H4 (cell line): Measurements from ENCODE around the gene GPAM. TPM values are rescaled to one million over a fixed set of nuclear protein-coding genes. Genes with fewer than 3 reads are reported as not detected.

ENCODE experiments used
- DNase-seq: peaks from one replicate; pipeline ENCODE4 v3.0.0-alpha.2; 2015; ENCODE audit warnings: low spot score
- total RNA-seq: library from RNA; depleted of rRNA; stranded (reverse); fragments of >200 nt; shearing (Covaris generic); gene quantifications from 2 replicates; pipeline ENCODE4 v1.2.3, GENCODE V29; 2014

Gene GPAM
- total RNA-seq, 1 experiment from 2014 or later: 5.7 TPM

GRCh38 chr10:112182784-112183328 lies 709 bp downstream of the GPAM start:
- no peak for DNase-seq

GRCh38 chr10:112177247-112177646 lies 6.3 kb downstream of the GPAM start:
- DNase-seq: no peak

DNA sequence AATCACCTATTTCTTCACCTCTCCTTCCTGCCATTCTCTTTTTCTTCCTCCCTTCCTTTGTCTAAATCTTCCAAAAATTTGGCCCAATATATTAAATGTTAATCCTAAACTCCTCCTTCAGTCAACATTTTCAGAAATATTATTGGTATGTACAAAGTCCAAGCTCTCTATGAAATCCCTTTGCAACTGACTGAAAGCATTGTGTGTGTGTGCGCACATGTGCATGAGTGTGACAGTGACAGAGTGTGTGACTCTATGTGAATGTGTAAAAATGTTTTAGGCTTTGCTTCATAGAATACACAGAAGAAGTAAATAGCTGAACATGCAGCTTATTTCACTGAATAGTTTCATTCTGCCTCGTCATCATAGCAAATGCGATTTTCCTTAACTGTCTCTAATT lies 7.0 kb downstream of the GPAM start:
- no peak for DNase-seq

DNA sequence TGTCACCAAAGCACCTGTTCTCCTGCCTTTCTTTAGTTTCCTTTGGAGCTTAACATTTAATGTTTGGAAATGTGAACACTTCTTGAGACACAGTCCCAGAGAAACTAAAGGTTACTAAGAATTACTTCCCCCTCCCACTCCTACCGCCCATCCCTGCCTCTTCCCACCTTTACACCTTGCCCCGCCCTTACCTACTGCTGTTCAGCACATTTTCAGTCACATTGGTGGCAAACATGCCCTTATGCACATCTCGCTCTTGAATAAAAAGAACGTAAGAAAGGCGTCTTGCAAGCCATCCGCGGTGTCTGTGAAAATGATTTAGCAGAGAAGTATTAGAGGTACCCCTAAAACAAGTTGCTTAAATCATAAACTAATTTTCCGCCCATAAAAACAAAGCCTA lies 8.2 kb downstream of the GPAM start:
- no peak for DNase-seq

DNA sequence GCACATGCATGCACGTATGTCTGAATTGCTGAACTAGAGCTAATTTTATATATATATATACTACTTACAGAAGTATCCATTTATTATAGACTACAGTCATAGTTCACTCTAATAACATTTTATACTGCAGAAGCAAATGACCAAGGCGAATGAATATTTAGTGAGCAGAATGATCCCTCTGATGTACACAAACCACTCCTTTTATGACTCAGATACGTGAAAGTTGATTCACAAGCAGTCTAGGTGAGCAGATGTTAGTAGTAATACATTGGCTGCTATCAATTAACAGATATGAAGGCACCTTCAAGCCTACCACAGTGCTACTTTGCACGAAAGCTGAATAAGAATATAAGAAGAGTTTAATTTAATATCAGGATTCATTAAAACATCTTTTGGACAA lies 10.4 kb downstream of the GPAM start:
- DNase-seq: no peak

GRCh38 chr10:112168733-112169132 lies 14.8 kb downstream of the GPAM start:
- DNase-seq: no peak

DNA sequence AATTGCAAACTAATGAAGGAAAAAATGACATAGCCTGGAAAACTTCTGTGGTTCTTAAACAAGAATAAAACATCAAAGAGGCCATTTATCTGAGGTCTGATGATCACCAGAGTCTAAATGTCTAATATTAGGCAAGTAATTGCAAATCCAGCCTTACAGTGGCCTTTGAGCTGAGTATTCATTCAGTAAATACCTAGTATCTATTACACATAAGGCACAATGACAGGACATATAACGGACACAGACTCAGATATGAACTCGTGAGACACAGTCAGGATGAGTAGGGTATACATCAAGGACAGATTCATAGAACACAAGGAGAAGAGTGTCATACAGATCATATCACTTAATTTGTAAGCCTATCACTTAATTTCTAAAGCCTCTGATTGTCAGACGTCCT lies 16.8 kb downstream of the GPAM start:
- no peak for DNase-seq

GRCh38 chr10:112161757-112162518 lies 21.6 kb downstream of the GPAM start:
- no peak for DNase-seq

DNA sequence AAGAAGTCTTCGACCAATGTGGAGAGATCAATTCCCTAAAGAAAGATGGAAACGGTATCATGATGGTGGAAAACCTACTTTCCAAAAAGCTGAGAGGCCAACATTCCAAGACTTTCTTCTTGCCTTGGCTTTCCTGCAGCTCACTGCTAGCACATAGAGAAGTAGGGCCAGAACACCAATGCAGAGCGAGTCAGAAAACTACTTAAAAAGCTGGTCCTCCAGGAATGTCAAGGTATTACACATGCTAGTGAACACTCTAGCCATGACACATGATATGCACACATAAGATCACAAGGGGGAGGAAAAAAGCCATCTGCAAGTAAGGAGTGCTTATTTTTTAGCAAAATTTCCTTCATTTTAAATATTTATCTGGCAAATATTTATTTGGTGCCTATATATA lies 22.7 kb downstream of the GPAM start:
- no peak for DNase-seq

GRCh38 chr10:112159469-112159868 lies 24.1 kb downstream of the GPAM start:
- no peak for DNase-seq

DNA sequence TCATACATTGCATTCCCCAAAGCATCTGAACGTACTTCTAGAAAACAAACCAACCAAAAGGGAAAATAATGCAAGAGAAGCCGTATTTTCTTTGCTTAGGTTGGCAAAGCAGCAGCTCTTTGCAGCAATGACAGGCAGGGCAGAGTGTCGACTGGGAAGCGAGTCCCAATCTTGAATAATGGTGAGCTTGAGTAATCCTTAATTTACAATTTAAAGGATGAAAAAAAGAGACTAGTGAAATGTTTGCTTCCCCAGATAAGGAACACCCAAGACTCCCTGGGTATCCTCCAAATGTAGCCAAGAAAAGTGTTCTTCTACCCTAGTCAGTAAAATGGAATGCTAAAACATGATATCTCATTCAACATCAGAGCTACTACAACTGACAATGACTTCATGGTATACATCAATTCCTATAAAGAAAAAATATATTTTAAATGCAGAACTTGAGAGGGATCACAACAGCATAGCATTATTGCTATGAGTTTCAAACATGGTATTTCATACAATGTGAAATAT lies 32.0 kb downstream of the GPAM start:
- no peak for DNase-seq

GRCh38 chr10:112148331-112148730 lies 35.2 kb downstream of the GPAM start:
- DNase-seq: no peak

GRCh38 chr10:112146799-112147198 lies 36.8 kb downstream of the GPAM start:
- DNase-seq: no peak

- DNase-seq: no peak
Measured at GRCh38 chr10:112145263-112145662, 38.3 kb downstream of the GPAM start.

DNA sequence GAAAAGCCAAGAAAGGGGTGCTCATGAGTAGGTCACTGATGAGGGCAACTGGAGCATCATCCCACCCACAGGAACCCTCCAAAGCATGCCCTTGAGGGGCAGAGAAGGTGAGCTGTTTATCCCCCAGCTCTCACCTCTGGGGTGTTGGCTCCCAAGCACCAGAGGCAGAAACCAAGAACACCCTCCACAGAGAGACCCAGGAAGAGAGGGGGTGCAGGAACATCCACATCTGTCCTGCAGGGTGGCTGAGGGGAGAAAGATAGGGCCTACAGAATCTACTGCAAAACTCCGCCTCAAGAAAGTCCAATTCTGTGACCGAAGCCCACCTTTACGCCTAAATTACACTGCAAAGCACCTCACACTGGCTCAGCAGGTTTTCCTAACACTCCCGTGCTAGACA lies 40.1 kb downstream of the GPAM start:
- DNase-seq: no peak

DNA sequence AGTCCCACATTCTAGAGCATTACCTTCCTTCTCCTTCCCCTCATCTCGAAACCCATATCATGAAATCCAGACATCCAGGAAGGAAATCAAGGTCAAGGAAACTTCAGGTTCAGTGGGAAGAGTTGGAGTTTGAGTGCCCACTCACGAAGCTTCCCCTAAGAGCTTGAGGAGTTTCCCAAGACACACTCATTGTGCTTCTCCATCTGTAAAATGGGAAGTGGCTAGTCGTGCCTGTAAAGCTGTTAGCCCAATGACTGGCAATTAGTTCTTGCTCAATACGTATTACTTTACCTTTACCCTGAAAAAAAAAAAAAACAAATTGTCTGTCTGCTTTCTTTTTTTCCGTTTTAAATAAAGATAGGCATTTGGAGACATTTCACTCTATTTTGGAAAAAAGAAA lies 42.3 kb downstream of the GPAM start:
- DNase-seq: no peak

DNA sequence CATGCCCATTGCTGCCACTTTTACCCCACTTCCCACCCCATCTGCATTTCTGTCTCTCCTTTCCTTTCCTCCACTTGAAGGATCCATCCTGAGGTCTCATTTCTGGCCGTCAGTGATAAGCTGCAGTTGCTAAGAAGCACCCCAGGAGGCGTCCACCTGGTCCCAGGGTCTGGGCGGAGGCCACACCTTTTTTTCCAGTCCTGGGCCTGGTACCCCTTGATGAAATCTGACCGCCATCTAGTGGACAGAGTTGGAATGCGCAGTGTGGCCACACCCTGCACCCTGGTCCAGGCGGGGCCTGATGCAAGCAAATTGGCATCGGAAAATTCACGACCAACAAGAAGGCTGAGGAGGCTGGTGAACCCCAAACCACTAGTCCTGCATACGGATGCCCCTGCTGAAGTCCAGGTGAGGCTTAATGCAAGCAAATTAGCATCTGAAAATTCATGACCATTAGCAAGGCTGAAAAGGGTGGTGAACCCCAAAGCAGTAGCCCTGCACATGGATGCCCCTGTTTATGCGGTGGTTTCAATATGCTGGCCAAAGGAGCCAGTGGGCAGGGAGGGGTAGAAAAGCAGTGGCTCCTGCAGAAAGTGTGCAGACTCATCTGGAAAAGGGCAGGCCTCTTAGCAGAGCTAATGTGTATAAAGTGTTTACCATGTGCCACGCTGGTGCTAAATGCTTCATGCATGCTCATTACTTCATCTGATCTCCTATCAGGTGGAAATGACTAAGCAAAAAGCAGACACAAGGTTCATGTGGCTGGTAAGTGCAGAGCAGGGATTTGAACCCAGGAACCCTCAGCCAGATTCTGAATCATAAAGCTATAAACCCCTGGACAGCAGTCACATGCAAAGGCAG lies 43.2 kb downstream of the GPAM start:
- peak; percentile 83 for DNase-seq

DNA sequence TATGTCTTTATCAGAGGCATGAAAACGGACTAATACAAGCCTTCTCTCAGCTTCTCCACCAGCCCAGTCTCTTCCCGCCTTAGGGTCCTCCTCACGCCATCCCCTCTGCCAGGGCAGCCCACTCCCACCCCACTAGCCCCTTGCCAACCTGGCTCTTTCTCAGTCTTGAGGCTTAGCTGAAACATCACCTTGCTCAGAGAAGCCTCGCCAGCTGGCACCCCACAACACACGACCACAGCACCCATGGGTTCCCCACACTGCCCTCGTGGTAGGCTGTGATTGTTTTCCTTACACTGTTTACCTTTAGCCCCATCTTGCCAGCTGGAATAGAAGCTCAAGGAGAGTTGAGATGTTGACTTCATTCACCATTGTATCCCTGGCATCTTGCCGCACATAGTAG lies 44.4 kb downstream of the GPAM start:
- DNase-seq: no peak

DNA sequence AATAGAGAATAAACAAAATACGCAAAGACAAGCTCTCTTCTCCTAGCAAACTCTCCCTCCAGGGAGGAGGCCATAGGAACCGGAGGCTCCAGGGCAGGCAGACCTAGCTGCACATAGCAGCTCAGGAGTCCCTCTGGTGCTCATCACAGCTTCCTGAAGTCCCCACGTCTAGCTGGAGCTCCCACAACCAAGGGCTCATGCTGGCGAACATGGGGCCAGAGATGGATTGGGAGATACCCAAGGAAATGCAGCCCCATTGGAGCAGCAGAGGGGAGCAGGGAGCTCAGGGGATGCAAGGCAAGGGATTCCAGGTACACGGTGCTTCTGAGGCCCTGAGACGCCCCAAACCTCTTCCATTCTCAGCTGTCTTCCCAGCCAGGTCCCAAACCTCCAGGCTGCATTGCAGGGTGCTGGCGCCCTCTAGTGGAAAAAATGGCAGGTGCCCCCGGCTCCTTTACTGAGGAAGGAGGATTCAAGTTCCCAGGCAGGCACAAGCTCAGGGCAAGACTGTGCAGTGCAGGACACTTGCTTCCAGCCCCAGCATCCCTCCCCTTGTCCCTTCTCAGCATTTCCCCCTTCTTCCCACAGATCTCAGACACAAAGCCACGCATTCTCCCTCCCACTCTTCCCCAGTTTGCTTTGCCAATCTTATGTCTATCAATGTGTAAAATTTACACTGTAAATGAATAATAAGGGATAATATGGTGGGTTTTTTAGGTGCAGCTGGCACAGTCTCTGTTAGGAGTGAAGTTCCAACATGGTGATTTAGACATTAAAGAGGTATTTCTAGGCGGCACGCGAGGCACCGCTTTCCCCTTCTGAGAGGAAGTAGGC lies 46.2 kb downstream of the GPAM start:
- peak; percentile 47 for DNase-seq

- DNase-seq: no peak
Measured at GRCh38 chr10:112136486-112137153, 46.9 kb downstream of the GPAM start.

DNA sequence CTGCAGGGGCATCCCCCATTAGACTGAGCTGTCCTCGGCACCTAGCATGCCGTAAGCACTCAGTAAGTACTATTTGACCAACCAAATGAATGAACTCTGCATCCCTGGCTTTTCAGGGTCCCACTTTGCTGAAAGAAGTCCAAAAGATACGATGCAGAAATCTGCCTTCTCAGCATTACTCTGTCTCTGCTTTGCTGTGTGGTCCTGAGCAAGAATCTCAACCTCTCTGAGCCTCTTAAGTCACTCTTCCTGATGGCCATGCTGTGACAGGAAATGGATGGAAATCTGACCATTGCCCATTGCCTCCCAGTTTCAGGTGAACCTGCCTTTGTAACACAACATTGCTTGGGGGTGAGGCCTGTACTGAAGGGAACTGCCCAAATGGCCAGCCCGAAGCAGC lies 48.0 kb downstream of the GPAM start:
- DNase-seq: no peak
